Measurements from ENCODE around the gene OXA1L.

The OXA1L gene

GRCh38 chr14:22780941-22781300 is 14.4 kb downstream of the OXA1L start:
- TF ChIP-seq FOXP2 (optimal IDR thresholded peaks at IDR 0.05; ENCODE audit: borderline replicate concordance, extremely low read depth, extremely low read length, insufficient read depth): no peak
- no peak for TF ChIP-seq TAF1 (IDR thresholded peaks at IDR 0.05; ENCODE audit: borderline replicate concordance, insufficient read depth, low read length)
- no peak for TF ChIP-seq POLR2AphosphoS5 (IDR thresholded peaks at IDR 0.05; ENCODE audit: low read depth, low read length)
- no peak for TF ChIP-seq REST (IDR thresholded peaks at IDR 0.05; ENCODE audit: insufficient read depth in 1 of 2, low read depth in 2 of 2, low read length in 2 of 2)
- no peak for TF ChIP-seq SIN3A (IDR thresholded peaks at IDR 0.05; ENCODE audit: borderline replicate concordance, insufficient read depth, low read length)

GRCh38 chr14:22781301-22781991 is 15.0 kb downstream of the OXA1L start:
- TF ChIP-seq POLR2AphosphoS5 (IDR thresholded peaks at IDR 0.05; ENCODE audit: low read depth, low read length) (no peak), FOXP2 (optimal IDR thresholded peaks at IDR 0.05; ENCODE audit: borderline replicate concordance, extremely low read depth, extremely low read length, insufficient read depth) (no peak), TAF1 (IDR thresholded peaks at IDR 0.05; ENCODE audit: borderline replicate concordance, insufficient read depth, low read length) (no peak), SIN3A (IDR thresholded peaks at IDR 0.05; ENCODE audit: borderline replicate concordance, insufficient read depth, low read length) (no peak), REST (IDR thresholded peaks at IDR 0.05; ENCODE audit: insufficient read depth in 1 of 2, low read depth in 2 of 2, low read length in 2 of 2) (no peak)

GRCh38 chr14:22786685-22787084 is 20.2 kb downstream of the OXA1L start:
- no peak for TF ChIP-seq FOXP2 (optimal IDR thresholded peaks at IDR 0.05; ENCODE audit: borderline replicate concordance, extremely low read depth, extremely low read length, insufficient read depth)
- TF ChIP-seq REST (IDR thresholded peaks at IDR 0.05; ENCODE audit: insufficient read depth in 1 of 2, low read depth in 2 of 2, low read length in 2 of 2): no peak
- TF ChIP-seq TAF1 (IDR thresholded peaks at IDR 0.05; ENCODE audit: borderline replicate concordance, insufficient read depth, low read length): no peak
- TF ChIP-seq POLR2AphosphoS5 (IDR thresholded peaks at IDR 0.05; ENCODE audit: low read depth, low read length): no peak
- TF ChIP-seq SIN3A (IDR thresholded peaks at IDR 0.05; ENCODE audit: borderline replicate concordance, insufficient read depth, low read length): no peak

- TF ChIP-seq TAF1 (IDR thresholded peaks at IDR 0.05; ENCODE audit: borderline replicate concordance, insufficient read depth, low read length): no peak
- no peak for TF ChIP-seq POLR2AphosphoS5 (IDR thresholded peaks at IDR 0.05; ENCODE audit: low read depth, low read length)
Observed at GRCh38 chr14:22791301-22791700, 24.8 kb downstream of the OXA1L start.

GRCh38 chr14:22792158-22792557 is 25.7 kb downstream of the OXA1L start:
- TF ChIP-seq POLR2AphosphoS5 (IDR thresholded peaks at IDR 0.05; ENCODE audit: low read depth, low read length) (no peak), TAF1 (IDR thresholded peaks at IDR 0.05; ENCODE audit: borderline replicate concordance, insufficient read depth, low read length) (no peak), FOXP2 (optimal IDR thresholded peaks at IDR 0.05; ENCODE audit: borderline replicate concordance, extremely low read depth, extremely low read length, insufficient read depth) (no peak)

- no peak for TF ChIP-seq SIN3A (IDR thresholded peaks at IDR 0.05; ENCODE audit: borderline replicate concordance, insufficient read depth, low read length)
- TF ChIP-seq TAF1 (IDR thresholded peaks at IDR 0.05; ENCODE audit: borderline replicate concordance, insufficient read depth, low read length): no peak
- no peak for TF ChIP-seq REST (IDR thresholded peaks at IDR 0.05; ENCODE audit: insufficient read depth in 1 of 2, low read depth in 2 of 2, low read length in 2 of 2)
- no peak for TF ChIP-seq FOXP2 (optimal IDR thresholded peaks at IDR 0.05; ENCODE audit: borderline replicate concordance, extremely low read depth, extremely low read length, insufficient read depth)
Observed at GRCh38 chr14:22793976-22794375, 27.5 kb downstream of the OXA1L start.
